ENCODE data around the gene FER. TPM values are rescaled to one million over a fixed set of nuclear protein-coding genes. Genes with fewer than 3 reads are reported as not detected.

The FER gene
- total RNA-seq, 4 donors from 2014 or later = 16.1 to 25.7 (median 19.1) TPM

DNA sequence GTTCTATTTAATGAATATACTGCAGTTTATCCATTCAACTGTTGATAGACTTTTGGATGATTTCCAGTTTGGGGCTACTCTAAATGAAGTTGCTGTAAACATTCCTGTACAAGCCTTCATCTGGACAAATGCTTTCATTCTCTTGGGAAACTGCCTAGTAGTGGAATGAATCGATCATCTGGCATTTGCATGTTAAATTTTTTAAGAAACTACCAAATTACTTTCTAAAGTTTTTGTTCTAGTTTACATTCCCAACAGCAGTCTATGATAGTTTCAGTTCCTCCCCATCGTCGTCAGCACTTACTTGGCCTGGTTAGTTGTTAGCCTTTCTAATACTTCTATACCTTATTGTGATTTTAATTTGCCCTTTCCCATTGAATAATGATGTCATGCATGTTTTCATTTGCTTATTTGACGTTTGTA lies 306.3 kb downstream of the FER start:
- no peak overlapping the region for H3K4me3 ChIP-seq (ENCODE audit: low read depth, poor library complexity, severe bottlenecking)
- intact Hi-C loops (cut with DNase I; ENCODE audit: low total_unique reads) = no loop called here
- 64 to 76% methylated on average over 4 of the region's 4 CpGs for WGBS, 2 donors
- DNase-seq (ENCODE audit: low spot score in 2 of 2) = no peak
- TF ChIP-seq POLR2A (IDR thresholded peaks at IDR 0.05) = no peak
- TF ChIP-seq, protein P1, sequence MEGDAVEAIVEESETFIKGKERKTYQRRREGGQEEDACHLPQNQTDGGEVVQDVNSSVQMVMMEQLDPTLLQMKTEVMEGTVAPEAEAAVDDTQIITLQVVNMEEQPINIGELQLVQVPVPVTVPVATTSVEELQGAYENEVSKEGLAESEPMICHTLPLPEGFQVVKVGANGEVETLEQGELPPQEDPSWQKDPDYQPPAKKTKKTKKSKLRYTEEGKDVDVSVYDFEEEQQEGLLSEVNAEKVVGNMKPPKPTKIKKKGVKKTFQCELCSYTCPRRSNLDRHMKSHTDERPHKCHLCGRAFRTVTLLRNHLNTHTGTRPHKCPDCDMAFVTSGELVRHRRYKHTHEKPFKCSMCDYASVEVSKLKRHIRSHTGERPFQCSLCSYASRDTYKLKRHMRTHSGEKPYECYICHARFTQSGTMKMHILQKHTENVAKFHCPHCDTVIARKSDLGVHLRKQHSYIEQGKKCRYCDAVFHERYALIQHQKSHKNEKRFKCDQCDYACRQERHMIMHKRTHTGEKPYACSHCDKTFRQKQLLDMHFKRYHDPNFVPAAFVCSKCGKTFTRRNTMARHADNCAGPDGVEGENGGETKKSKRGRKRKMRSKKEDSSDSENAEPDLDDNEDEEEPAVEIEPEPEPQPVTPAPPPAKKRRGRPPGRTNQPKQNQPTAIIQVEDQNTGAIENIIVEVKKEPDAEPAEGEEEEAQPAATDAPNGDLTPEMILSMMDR (IDR thresholded peaks at IDR 0.05) = no peak

- intact Hi-C loops (cut with DNase I; ENCODE audit: low total_unique reads) = no loop called here
- 80 to 89% methylated on average over 7 of the region's 7 CpGs for WGBS, 2 donors
- H3K4me3 ChIP-seq (ENCODE audit: low read depth, poor library complexity, severe bottlenecking) = no peak overlapping the region
- DNase-seq (ENCODE audit: low spot score in 2 of 2) = no peak
- no peak for TF ChIP-seq POLR2A (IDR thresholded peaks at IDR 0.05)
- TF ChIP-seq, protein P1 (IDR thresholded peaks at IDR 0.05) = no peak
These were observed 312.8 kb downstream of the FER start for GRCh38 chr5:109060378-109061025.

GRCh38 chr5:109062664-109063063 lies 315.0 kb downstream of the FER start:
- intact Hi-C loops (cut with DNase I; ENCODE audit: low total_unique reads) = no loop called here
- DNase-seq (ENCODE audit: low spot score in 2 of 2) = no peak
- whole genome bisulfite sequencing, 2 donors = 28 to 33% methylated on average over 1 of the region's 1 CpG
- no peak overlapping the region for H3K4me3 ChIP-seq (ENCODE audit: low read depth, poor library complexity, severe bottlenecking)
- TF ChIP-seq POLR2A (IDR thresholded peaks at IDR 0.05) = no peak
- TF ChIP-seq, protein P1 (IDR thresholded peaks at IDR 0.05) = no peak

GRCh38 chr5:109063223-109063622 lies 315.5 kb downstream of the FER start:
- DNase-seq (ENCODE audit: low spot score in 2 of 2) = no peak
- H3K4me3 ChIP-seq (ENCODE audit: low read depth, poor library complexity, severe bottlenecking) = no peak overlapping the region
- 78 to 89% methylated on average over 1 of the region's 1 CpG for WGBS, 2 donors
- no peak for TF ChIP-seq POLR2A (IDR thresholded peaks at IDR 0.05)
- TF ChIP-seq, protein P1 (IDR thresholded peaks at IDR 0.05) = no peak
- intact Hi-C loops (cut with DNase I; ENCODE audit: low total_unique reads) = no loop called here

GRCh38 chr5:109076741-109077140 lies 329.0 kb downstream of the FER start:
- no peak overlapping the region for H3K4me3 ChIP-seq (ENCODE audit: low read depth, poor library complexity, severe bottlenecking)
- intact Hi-C loops (cut with DNase I; ENCODE audit: low total_unique reads) = no loop called here
- TF ChIP-seq, protein P1 (IDR thresholded peaks at IDR 0.05) = no peak
- TF ChIP-seq POLR2A (IDR thresholded peaks at IDR 0.05) = no peak
- DNase-seq (ENCODE audit: low spot score in 2 of 2) = no peak
- WGBS, 2 donors = 91 to 93% methylated on average over 2 of the region's 2 CpGs

- no peak overlapping the region for H3K4me3 ChIP-seq (ENCODE audit: low read depth, poor library complexity, severe bottlenecking)
- DNase-seq (ENCODE audit: low spot score in 2 of 2) = no peak
- intact Hi-C loops (cut with DNase I; ENCODE audit: low total_unique reads) = no loop called here
- no peak for TF ChIP-seq POLR2A (IDR thresholded peaks at IDR 0.05)
- TF ChIP-seq, protein P1 (IDR thresholded peaks at IDR 0.05) = no peak
These were observed 330.8 kb downstream of the FER start for GRCh38 chr5:109078448-109078847.
